ENCODE measurements around the gene CNPY3. TPM values are rescaled to one million over a fixed set of nuclear protein-coding genes. Genes with fewer than 3 reads are reported as not detected.

The CNPY3 gene
- total and polyA plus RNA-seq, 3 donors from 2014 or later: 40.4 to 74.8 (median 46.7) TPM

GRCh38 chr6:42970871-42971612 lies 41.8 kb downstream of the CNPY3 start:
- Histone ChIP-seq H3K27ac (no peak overlapping the region), H3K4me3 (no peak overlapping the region), H3K27me3 (no peaks in the 10 kb centered on the region), H3K36me3 (ENCODE audit: low read depth, missing control alignments) (no peaks in the 10 kb centered on the region), H3K9me3 (no peaks in the 10 kb centered on the region), H3K4me1 (no peaks in the 10 kb centered on the region)
- no peak for DNase-seq
- WGBS, 2 donors: 86 to 90% methylated on average over 4 of the region's 4 CpGs
- TF ChIP-seq CTCF (IDR thresholded peaks at IDR 0.05): no peak
- TF ChIP-seq POLR2A (IDR thresholded peaks at IDR 0.05): no peak
- intact Hi-C loops (cut with DNase I; ENCODE audit: low total_unique reads): no loop called here

GRCh38 chr6:42971746-42972327 lies 42.6 kb downstream of the CNPY3 start:
- WGBS, 2 donors: 82 to 93% methylated on average over 3 of the region's 3 CpGs
- TF ChIP-seq CTCF (IDR thresholded peaks at IDR 0.05): no peak
- no peak for TF ChIP-seq POLR2A (IDR thresholded peaks at IDR 0.05)
- H3K4me3 ChIP-seq: no peak overlapping the region
- no peaks in the 10 kb centered on the region for H3K4me1 ChIP-seq
- intact Hi-C loops (cut with DNase I; ENCODE audit: low total_unique reads): no loop called here
- H3K27me3 ChIP-seq: no peaks in the 10 kb centered on the region
- DNase-seq: no peak
- no peak overlapping the region for H3K27ac ChIP-seq
- no peaks in the 10 kb centered on the region for H3K36me3 ChIP-seq (ENCODE audit: low read depth, missing control alignments)
- H3K9me3 ChIP-seq: no peaks in the 10 kb centered on the region

- H3K27ac ChIP-seq: no peak overlapping the region
- no peaks in the 10 kb centered on the region for H3K9me3 ChIP-seq
- no peak for TF ChIP-seq POLR2A (IDR thresholded peaks at IDR 0.05)
- no peak for TF ChIP-seq CTCF (IDR thresholded peaks at IDR 0.05)
- DNase-seq: no peak
- H3K27me3 ChIP-seq: no peaks in the 10 kb centered on the region
- WGBS, 2 donors: 84 to 97% methylated on average over 3 of the region's 3 CpGs
- H3K4me1 ChIP-seq: no peaks in the 10 kb centered on the region
- intact Hi-C loops (cut with DNase I; ENCODE audit: low total_unique reads): no loop called here
- no peak overlapping the region for H3K4me3 ChIP-seq
- H3K36me3 ChIP-seq (ENCODE audit: low read depth, missing control alignments): no peaks in the 10 kb centered on the region
Measured at GRCh38 chr6:42973926-42974325, 44.6 kb downstream of the CNPY3 start.

GRCh38 chr6:42974919-42975505 lies 45.7 kb downstream of the CNPY3 start:
- H3K9me3 ChIP-seq: no peaks in the 10 kb centered on the region
- H3K4me3 ChIP-seq: no peak overlapping the region
- H3K4me1 ChIP-seq: peaks cover 7% of the 10 kb centered on the region
- intact Hi-C loops (cut with DNase I; ENCODE audit: low total_unique reads): no loop called here
- no peak for DNase-seq
- no peaks in the 10 kb centered on the region for H3K36me3 ChIP-seq (ENCODE audit: low read depth, missing control alignments)
- no peaks in the 10 kb centered on the region for H3K27me3 ChIP-seq
- no peak overlapping the region for H3K27ac ChIP-seq
- WGBS, 2 donors: 80 to 84% methylated on average over 5 of the region's 5 CpGs
- TF ChIP-seq POLR2A (IDR thresholded peaks at IDR 0.05) (no peak), CTCF (IDR thresholded peaks at IDR 0.05) (no peak)

All from testis (tissue), 3 donors.